Neural cell (in vitro differentiated cells): ENCODE measurements around the gene SUGCT.

Experiments used
- CTCF ChIP-seq: fragments of 450-650 bp; IDR thresholded peaks from 2 replicates; pipeline ENCODE4 v1.5.1; 2014; ENCODE audit warnings: antibody characterized with exemption, mild to moderate bottlenecking, moderate library complexity; ENCODE audit not compliant: poor library complexity, severe bottlenecking
- EP300 ChIP-seq: fragments of 450-650 bp; conservative IDR thresholded peaks from 2 replicates; pipeline ENCODE4 v1.6.1; 2014; ENCODE audit warnings: antibody characterized with exemption, mild to moderate bottlenecking, moderate library complexity; ENCODE audit not compliant: poor library complexity, severe bottlenecking
- EZH2 ChIP-seq: fragments of 200-600, 300-800 bp; shearing (Covaris generic), sonication (generic); IDR thresholded peaks from 2 replicates; pipeline ENCODE4 v1.6.1; 2014; ENCODE audit warnings: antibody characterized with exemption, low read length, borderline replicate concordance, mild to moderate bottlenecking; ENCODE audit not compliant: insufficient read depth, poor library complexity, severe bottlenecking
- MXI1 ChIP-seq: fragments of 450-650 bp; conservative IDR thresholded peaks from 2 replicates; pipeline ENCODE4 v1.6.1; 2014; ENCODE audit warnings: antibody characterized with exemption, mild to moderate bottlenecking; ENCODE audit not compliant: poor library complexity, severe bottlenecking
- POLR2AphosphoS5 ChIP-seq: IDR thresholded peaks from 2 replicates; pipeline ENCODE4 v1.6.1; 2012
- RAD21 ChIP-seq: fragments of 450-650 bp; conservative IDR thresholded peaks from 2 replicates; pipeline ENCODE4 v1.6.1; 2014; ENCODE audit warnings: antibody characterized with exemption, mild to moderate bottlenecking, moderate library complexity
- REST ChIP-seq: IDR thresholded peaks from 2 replicates; pipeline ENCODE4 v1.6.1; 2012; ENCODE audit warnings: borderline replicate concordance

GRCh38 chr7:40870108-40870507, 735.3 kb downstream of the SUGCT start:
- TF ChIP-seq REST (no peak), CTCF (no peak), MXI1 (no peak), POLR2AphosphoS5 (no peak), RAD21 (no peak), EP300 (no peak), EZH2 (no peak)
